HepG2 (cell line): ENCODE results near the gene HCRTR1. TPM values are rescaled to one million over a fixed set of nuclear protein-coding genes. Genes with fewer than 3 reads are reported as not detected.

ENCODE experiments used
- ATAC-seq: fragments of 200-7000 bp; cut with Tn5 transposase; 3 replicates; pipeline ENCODE4 v1.9.1; 2020; ENCODE audit warnings: mild to moderate bottlenecking, moderate library complexity
- BruUV-seq: library from RNA; stranded (reverse); fragments of 400-500 nt; replicated peaks from 2 replicates; lab custom pipeline; 2021; lab: Mats Ljungman, UMichigan
- CTCF ChIA-PET: fragments of 300-600 bp; formaldehyde crosslinking; extraction: SDS; loops from one replicate; lab custom pipeline; 2021; ENCODE audit warnings: low total read pairs, inconsistent platforms, low intra/inter-chr PET ratio; lab: Yijun Ruan, JAX
- POLR2A ChIA-PET: fragments of 350-600 bp; sonication (Branson Sonifier 250); formaldehyde crosslinking; loops from one replicate; lab custom pipeline; 2020; ENCODE audit warnings: antibody characterized with exemption, inconsistent platforms; lab: Yijun Ruan, JAX
- DNase-seq: peaks from one replicate; pipeline ENCODE4 v3.0.0-alpha.2; 2015; ENCODE audit warnings: low spot score
- FAIRE-seq: peaks from 3 replicates; lab custom pipeline; 2011; peaks lifted over from hg19 to GRCh38; lab: Jason Lieb, UNC
- H2AFZ ChIP-seq: one replicate; pipeline ENCODE4 v1.6.1; 2011; ENCODE audit warnings: low read length, inconsistent platforms
- H3K27ac ChIP-seq: fragments of 300-600 bp; 3 replicates; pipeline ENCODE4 v1.8.0; 2011; ENCODE audit warnings: mixed run types, mild to moderate bottlenecking, mixed read lengths, low read length, inconsistent platforms; ENCODE audit not compliant: insufficient read depth; ENCODE audit errors: extremely low read length
- H3K27me3 ChIP-seq, 2 experiments: fragments of 200-600 bp in 1 of 2; 2 replicates in 1 of 2; 3 replicates in 1 of 2; pipeline versions ENCODE4 v1.6.0 to v1.8.0; 2011; ENCODE audit warnings: low read length in 2 of 2, mild to moderate bottlenecking in 2 of 2, moderate library complexity in 2 of 2, inconsistent platforms in 1 of 2; ENCODE audit not compliant: insufficient read depth in 2 of 2, control insufficient read depth in 1 of 2
- H3K36me3 ChIP-seq, 2 experiments: fragments of 200-600 bp in 1 of 2; replicated peaks in 1 of 2; 2 replicates in 1 of 2; 3 replicates in 1 of 2; pipeline versions ENCODE4 v1.5.1 to v1.8.0; 2011; ENCODE audit warnings: low read length in 2 of 2, inconsistent platforms in 1 of 2; ENCODE audit not compliant: insufficient read depth in 2 of 2, control insufficient read depth in 1 of 2
- H3K4me1 ChIP-seq: 2 replicates; pipeline ENCODE4 v1.5.1; 2012; ENCODE audit warnings: low read length, inconsistent platforms; ENCODE audit not compliant: insufficient read depth
- H3K4me2 ChIP-seq: 2 replicates; pipeline ENCODE4 v1.6.0; 2011; ENCODE audit warnings: low read depth, low read length, inconsistent platforms
- H3K4me3 ChIP-seq, 3 experiments: fragments of 200-600 bp in 1 of 3; sonication (generic), shearing (Covaris generic) in 1 of 3; replicated peaks in 1 of 3; 2 replicates each; pipeline ENCODE4 v1.5.1; 2011 to 2016; ENCODE audit warnings: low read length in 3 of 3, inconsistent platforms in 2 of 3, low read depth in 2 of 3, mild to moderate bottlenecking in 2 of 3, control low read depth in 1 of 3, mixed read lengths in 1 of 3; ENCODE audit not compliant: insufficient read depth in 1 of 3
- H3K79me2 ChIP-seq: one replicate; pipeline ENCODE4 v1.6.1; 2011; ENCODE audit warnings: low read length, inconsistent platforms; ENCODE audit not compliant: insufficient read depth
- H3K9ac ChIP-seq: 2 replicates; pipeline ENCODE4 v1.6.0; 2011; ENCODE audit warnings: mild to moderate bottlenecking, low read depth, low read length, inconsistent platforms; ENCODE audit not compliant: insufficient read depth
- H3K9me3 ChIP-seq: 2 replicates; pipeline ENCODE4 v1.5.1; 2012; ENCODE audit warnings: mild to moderate bottlenecking, low read length
- H4K20me1 ChIP-seq: 2 replicates; pipeline ENCODE4 v1.6.0; 2011; ENCODE audit warnings: inconsistent platforms, mild to moderate bottlenecking, low read length, moderate library complexity; ENCODE audit not compliant: insufficient read depth
- BORCS8-MEF2B ChIP-seq: sonication (generic); formaldehyde crosslinking; IDR thresholded peaks from 2 replicates; pipeline ENCODE4 v1.8.0; 2022; ENCODE audit warnings: mild to moderate bottlenecking, missing genetic modification reagents
- DMAP1 ChIP-seq: IDR thresholded peaks from 2 replicates; pipeline ENCODE4 v1.6.1; 2016
- ELF3 ChIP-seq: IDR thresholded peaks from 2 replicates; pipeline ENCODE4 v1.6.1; 2016; ENCODE audit warnings: missing genetic modification reagents, missing compliant biosample characterization
- FOXP1 ChIP-seq, 2 experiments: fragments of 450-650 bp in 1 of 2; IDR thresholded peaks; 2 replicates each; pipeline ENCODE4 v1.6.1; 2017 to 2018; ENCODE audit warnings: antibody characterized with exemption in 1 of 2
- GZF1 ChIP-seq: sonication (generic); formaldehyde crosslinking; IDR thresholded peaks from 2 replicates; pipeline ENCODE4 v1.5.1; 2020; ENCODE audit warnings: mild to moderate bottlenecking, missing genetic modification reagents
- MYNN ChIP-seq: sonication (generic); formaldehyde crosslinking; IDR thresholded peaks from 2 replicates; pipeline ENCODE4 v1.4.0; 2020; ENCODE audit warnings: mild to moderate bottlenecking, low read depth, missing genetic modification reagents
- RFX3 ChIP-seq: IDR thresholded peaks from 2 replicates; pipeline ENCODE4 v1.6.1; 2016; ENCODE audit warnings: missing biosample characterization, missing genetic modification reagents
- TMF1 ChIP-seq: sonication (generic); formaldehyde crosslinking; IDR thresholded peaks from 2 replicates; pipeline ENCODE4 v1.8.1; 2022; ENCODE audit warnings: low read depth, missing genetic modification reagents
- ZEB1 ChIP-seq: IDR thresholded peaks from 2 replicates; pipeline ENCODE4 v1.6.1; 2012; ENCODE audit warnings: mild to moderate bottlenecking, low read depth, inconsistent platforms; ENCODE audit not compliant: insufficient replicate concordance
- ZNF282 ChIP-seq: fragments of 450-650 bp; IDR thresholded peaks from 2 replicates; pipeline ENCODE4 v1.6.1; 2018; ENCODE audit not compliant: partially characterized antibody
- ZNF563 ChIP-seq: sonication (generic); formaldehyde crosslinking; IDR thresholded peaks from 2 replicates; pipeline ENCODE4 v1.8.0; 2022; ENCODE audit warnings: mild to moderate bottlenecking, moderate library complexity, missing genetic modification reagents
- ZNF619 ChIP-seq: sonication (generic); formaldehyde crosslinking; IDR thresholded peaks from 2 replicates; pipeline ENCODE4 v1.4.0; 2020; ENCODE audit warnings: mild to moderate bottlenecking, missing genetic modification reagents
- ZNF652 ChIP-seq: IDR thresholded peaks from 2 replicates; pipeline ENCODE4 v1.6.1; 2016; ENCODE audit warnings: low read depth, borderline replicate concordance
- WGBS: methylation state at CpG from one replicate; pipeline ENCODE4 v1.1.6; 2017; ENCODE audit warnings: low lambda C conversion rate; 5-methylcytosine and 5-hydroxymethylcytosine counted together
- in situ Hi-C: cut with HindIII; loops from 2 replicates; pipeline ENCODE4 v1.10.0; 2017; ENCODE audit warnings: low pct_unique_long_range_greater_than_20kb; ENCODE audit not compliant: extremely low pct_ligation_motif_present
- intact Hi-C: fragments of 100-400 bp; cut with micrococcal nuclease; formaldehyde crosslinking; loops from one replicate; pipeline ENCODE4 v1.10.0; 2022; ENCODE audit not compliant: unreplicated experiment
- polyA plus RNA-seq, 8 experiments: library from polyadenylated mRNA; depleted of rRNA in 3 of 8; stranded (reverse) in 7 of 8; unstranded in 1 of 8; fragments of >200 nt; fragmentation: Illumina TruSeq in 4 of 8; extraction: Trizol in 4 of 8; gene quantifications; 2 replicates each; pipeline versions ENCODE4 v1.2.1 to v1.2.3, GENCODE V29; 2011 to 2016; ENCODE audit warnings: low read depth in 4 of 8, missing spikeins in 1 of 8, mixed read lengths in 1 of 8; ENCODE audit not compliant: insufficient read depth in 1 of 8
- total RNA-seq, 5 experiments: library from RNA; depleted of rRNA; stranded (reverse); fragments of >200 nt; fragmentation: Illumina TruSeq; extraction: Trizol; gene quantifications; 2 replicates each; pipeline ENCODE4 v1.2.3, GENCODE V29; 2016; ENCODE audit warnings: low read depth in 1 of 5
- TF ChIP-seq, protein P1 (sequence below): sonication (generic); formaldehyde crosslinking; IDR thresholded peaks from 2 replicates; pipeline ENCODE4 v1.4.0; 2020; ENCODE audit warnings: missing genetic modification reagents
- TF ChIP-seq, protein P2 (sequence below), 2 experiments: fragments of 450-650 bp in 1 of 2; sonication (generic) in 1 of 2; formaldehyde crosslinking; IDR thresholded peaks; 2 replicates each; pipeline versions ENCODE4 v1.5.0 to v1.8.0; 2020 to 2022; ENCODE audit warnings: mild to moderate bottlenecking in 1 of 2, missing genetic modification reagents in 1 of 2
- TF ChIP-seq, protein P3 (sequence below): sonication (generic); formaldehyde crosslinking; IDR thresholded peaks from 2 replicates; pipeline ENCODE4 v1.4.0; 2020; ENCODE audit warnings: missing genetic modification reagents, borderline replicate concordance

HCRTR1 gene
- total and polyA plus RNA-seq, 2 of the 13 experiments (the other 11 are each of a cell fraction or from before 2014, with no cell fraction given): not detected

DNA sequence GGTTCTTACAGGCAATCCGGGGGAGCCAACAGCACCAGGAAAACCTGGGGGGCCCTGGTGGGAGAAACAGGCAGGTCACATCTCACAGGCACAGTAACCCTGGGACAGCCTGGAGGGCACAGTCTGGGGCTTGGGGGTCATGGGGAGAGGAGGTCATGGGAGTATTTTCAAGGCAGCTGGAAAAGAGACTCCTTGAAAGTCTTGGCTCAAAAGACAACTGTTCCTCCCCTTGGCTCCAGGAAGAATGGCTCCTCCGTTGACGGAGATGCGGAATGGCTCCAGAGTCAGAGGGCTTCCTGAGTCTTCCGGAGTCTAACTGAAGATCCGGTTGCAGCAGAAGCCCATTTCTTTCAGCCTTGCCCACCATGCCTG lies 53.1 kb downstream of the HCRTR1 start:
- intact Hi-C loops: no loop called here

DNA sequence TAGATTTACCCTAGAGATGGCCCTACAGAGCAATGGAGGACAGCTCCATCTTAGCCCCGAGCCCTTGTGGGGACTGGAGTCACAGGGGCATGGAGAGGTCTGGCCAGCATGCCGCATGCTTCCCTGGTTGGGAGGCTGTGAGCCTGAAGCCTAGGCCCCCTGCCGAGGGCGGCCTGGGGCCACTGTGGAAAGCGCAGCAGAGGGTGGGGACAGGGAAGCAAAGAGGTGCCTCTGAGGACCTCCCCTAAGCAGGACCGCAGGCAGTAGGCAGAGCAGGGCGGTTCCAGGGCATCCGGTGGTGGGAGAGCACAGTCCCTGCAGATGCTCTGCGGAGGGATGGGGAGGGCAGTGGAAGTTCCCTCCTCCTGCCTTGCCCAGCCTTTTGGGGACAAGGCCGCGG lies 53.7 kb downstream of the HCRTR1 start:
- no peak overlapping the region for H3K4me3 ChIP-seq
- no peak overlapping the region for H3K27ac ChIP-seq
- no peak overlapping the region for H2AFZ ChIP-seq
- H3K36me3 ChIP-seq: no peaks in the 10 kb centered on the region
- no peaks in the 10 kb centered on the region for H3K9me3 ChIP-seq
- TF ChIP-seq FOXP1 (IDR thresholded peaks at IDR 0.05) (no peak), FOXP1 (CRISPR knock-in tag; IDR thresholded peaks at IDR 0.05) (no peak), ZNF563 (no peak), BORCS8-MEF2B (CRISPR knock-in tag) (no peak), ZNF619 (CRISPR knock-in tag) (no peak), MYNN (CRISPR knock-in tag) (no peak), ELF3 (CRISPR knock-in tag) (no peak), TMF1 (no peak), DMAP1 (CRISPR knock-in tag) (no peak), GZF1 (CRISPR knock-in tag) (no peak), RFX3 (CRISPR knock-in tag) (no peak), ZEB1 (no peak), ZNF652 (CRISPR knock-in tag) (no peak)
- TF ChIP-seq, protein P1, sequence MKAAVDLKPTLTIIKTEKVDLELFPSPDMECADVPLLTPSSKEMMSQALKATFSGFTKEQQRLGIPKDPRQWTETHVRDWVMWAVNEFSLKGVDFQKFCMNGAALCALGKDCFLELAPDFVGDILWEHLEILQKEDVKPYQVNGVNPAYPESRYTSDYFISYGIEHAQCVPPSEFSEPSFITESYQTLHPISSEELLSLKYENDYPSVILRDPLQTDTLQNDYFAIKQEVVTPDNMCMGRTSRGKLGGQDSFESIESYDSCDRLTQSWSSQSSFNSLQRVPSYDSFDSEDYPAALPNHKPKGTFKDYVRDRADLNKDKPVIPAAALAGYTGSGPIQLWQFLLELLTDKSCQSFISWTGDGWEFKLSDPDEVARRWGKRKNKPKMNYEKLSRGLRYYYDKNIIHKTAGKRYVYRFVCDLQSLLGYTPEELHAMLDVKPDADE (CRISPR knock-in tag): no peak
- TF ChIP-seq, protein P2, sequence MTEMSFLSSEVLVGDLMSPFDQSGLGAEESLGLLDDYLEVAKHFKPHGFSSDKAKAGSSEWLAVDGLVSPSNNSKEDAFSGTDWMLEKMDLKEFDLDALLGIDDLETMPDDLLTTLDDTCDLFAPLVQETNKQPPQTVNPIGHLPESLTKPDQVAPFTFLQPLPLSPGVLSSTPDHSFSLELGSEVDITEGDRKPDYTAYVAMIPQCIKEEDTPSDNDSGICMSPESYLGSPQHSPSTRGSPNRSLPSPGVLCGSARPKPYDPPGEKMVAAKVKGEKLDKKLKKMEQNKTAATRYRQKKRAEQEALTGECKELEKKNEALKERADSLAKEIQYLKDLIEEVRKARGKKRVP (CRISPR knock-in tag; IDR thresholded peaks at IDR 0.05): no peak
- TF ChIP-seq, protein P3, sequence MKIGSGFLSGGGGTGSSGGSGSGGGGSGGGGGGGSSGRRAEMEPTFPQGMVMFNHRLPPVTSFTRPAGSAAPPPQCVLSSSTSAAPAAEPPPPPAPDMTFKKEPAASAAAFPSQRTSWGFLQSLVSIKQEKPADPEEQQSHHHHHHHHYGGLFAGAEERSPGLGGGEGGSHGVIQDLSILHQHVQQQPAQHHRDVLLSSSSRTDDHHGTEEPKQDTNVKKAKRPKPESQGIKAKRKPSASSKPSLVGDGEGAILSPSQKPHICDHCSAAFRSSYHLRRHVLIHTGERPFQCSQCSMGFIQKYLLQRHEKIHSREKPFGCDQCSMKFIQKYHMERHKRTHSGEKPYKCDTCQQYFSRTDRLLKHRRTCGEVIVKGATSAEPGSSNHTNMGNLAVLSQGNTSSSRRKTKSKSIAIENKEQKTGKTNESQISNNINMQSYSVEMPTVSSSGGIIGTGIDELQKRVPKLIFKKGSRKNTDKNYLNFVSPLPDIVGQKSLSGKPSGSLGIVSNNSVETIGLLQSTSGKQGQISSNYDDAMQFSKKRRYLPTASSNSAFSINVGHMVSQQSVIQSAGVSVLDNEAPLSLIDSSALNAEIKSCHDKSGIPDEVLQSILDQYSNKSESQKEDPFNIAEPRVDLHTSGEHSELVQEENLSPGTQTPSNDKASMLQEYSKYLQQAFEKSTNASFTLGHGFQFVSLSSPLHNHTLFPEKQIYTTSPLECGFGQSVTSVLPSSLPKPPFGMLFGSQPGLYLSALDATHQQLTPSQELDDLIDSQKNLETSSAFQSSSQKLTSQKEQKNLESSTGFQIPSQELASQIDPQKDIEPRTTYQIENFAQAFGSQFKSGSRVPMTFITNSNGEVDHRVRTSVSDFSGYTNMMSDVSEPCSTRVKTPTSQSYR (CRISPR knock-in tag): no peak
- 95% methylated on average over 8 of the region's 11 CpGs for WGBS
- peaks cover 9% of the 10 kb centered on the region for H3K4me1 ChIP-seq
- in situ Hi-C loops (no loop called here), intact Hi-C loops (no loop called here)
- ChIA-PET POLR2A (no interaction called here), CTCF (no interaction called here)
- DNase-seq (no peak), FAIRE-seq (no peak), ATAC-seq (no peak)
- no peaks in the 10 kb centered on the region for H3K79me2 ChIP-seq
- BruUV-seq: no TSS peak
- no peak overlapping the region for H3K9ac ChIP-seq
- no peak overlapping the region for H3K4me2 ChIP-seq
- no peaks in the 10 kb centered on the region for H3K27me3 ChIP-seq
- H4K20me1 ChIP-seq: no peaks in the 10 kb centered on the region

More for the DNA sequence above, 53.1 kb downstream of the HCRTR1 start:
- Histone ChIP-seq H3K9ac (no peak overlapping the region), H3K9me3 (no peaks in the 10 kb centered on the region), H3K79me2 (no peaks in the 10 kb centered on the region), H3K4me3 (no peak overlapping the region), H3K27ac (no peak overlapping the region)
- CTCF ChIA-PET: no interaction called here
- no peak for FAIRE-seq
- WGBS: 89% methylated on average over 5 of the region's 6 CpGs
- no peak for TF ChIP-seq ZNF282
- TF ChIP-seq, all 625 proteins: peak for 0
- no peak overlapping the region for H2AFZ ChIP-seq
- no peak overlapping the region for H3K4me2 ChIP-seq
- H4K20me1 ChIP-seq: no peaks in the 10 kb centered on the region
- BruUV-seq: no TSS peak
- POLR2A ChIA-PET: interaction anchor here (1.4 kb wide), 1 partner anchor 30 kb away, joined by 7 read pairs; no protein-coding TSS in a partner anchor
- H3K36me3 ChIP-seq: no peaks in the 10 kb centered on the region
- peaks cover 10% of the 10 kb centered on the region for H3K4me1 ChIP-seq
- no peak for ATAC-seq
- H3K27me3 ChIP-seq: no peaks in the 10 kb centered on the region
- in situ Hi-C loops: no loop called here
- DNase-seq: no peak
